ENCODE measurements around the gene RSPH3. TPM values are rescaled to one million over a fixed set of nuclear protein-coding genes. Genes with fewer than 3 reads are reported as not detected.
"Not testable (repeated sequence)": the region's sequence is repeated elsewhere in the genome, so short reads cannot be mapped to it uniquely, and the experiment has no call there.

The RSPH3 gene
- total RNA-seq, 1 experiment from 2014 or later: 9.6 TPM

DNA sequence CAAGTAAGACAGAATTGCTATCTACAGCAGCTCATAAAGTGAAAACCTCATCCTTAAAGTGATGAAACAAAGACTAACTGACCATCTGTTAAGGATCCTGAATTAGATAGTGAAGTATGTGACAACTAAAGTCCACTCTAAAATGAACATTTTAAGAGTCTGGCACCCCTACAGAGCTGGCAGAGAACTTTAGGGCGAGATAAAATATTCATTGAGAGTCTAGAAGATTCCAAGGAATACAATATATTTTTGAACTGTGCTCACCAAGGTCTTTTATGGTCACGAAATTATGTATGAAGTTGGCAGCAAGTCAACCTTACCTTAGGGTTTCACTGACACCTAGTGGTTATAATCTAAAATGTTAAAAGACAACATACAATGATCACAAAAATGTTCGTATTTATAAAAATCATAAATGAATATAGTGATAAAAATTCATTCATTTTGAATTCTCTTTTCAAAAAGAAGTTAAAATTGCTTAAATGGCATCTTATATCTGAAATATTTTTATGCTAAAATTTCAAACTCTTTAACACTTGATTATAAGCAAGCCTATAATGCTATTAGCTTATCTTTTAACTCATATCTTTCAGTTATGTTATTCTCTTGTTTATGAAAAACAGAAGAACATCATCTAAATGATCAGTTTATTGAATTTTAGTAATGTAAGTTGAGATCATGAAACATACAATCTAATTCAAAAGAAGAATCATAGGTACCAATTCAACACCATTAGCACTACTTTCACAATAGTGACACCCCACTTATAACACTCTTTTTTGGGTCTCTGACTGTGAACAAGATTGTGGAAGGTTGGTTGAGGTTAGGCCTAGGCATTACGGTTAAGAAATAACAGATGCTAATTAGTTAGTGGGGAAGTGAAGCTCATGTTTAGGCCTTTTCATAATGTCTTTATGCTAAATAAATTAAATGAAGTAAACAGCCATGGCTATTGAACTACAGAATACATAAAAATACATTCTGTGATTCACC is 27.5 kb downstream of the RSPH3 start:
- peak; percentile 61 for DNase-seq (ENCODE audit: low read depth)

DNA sequence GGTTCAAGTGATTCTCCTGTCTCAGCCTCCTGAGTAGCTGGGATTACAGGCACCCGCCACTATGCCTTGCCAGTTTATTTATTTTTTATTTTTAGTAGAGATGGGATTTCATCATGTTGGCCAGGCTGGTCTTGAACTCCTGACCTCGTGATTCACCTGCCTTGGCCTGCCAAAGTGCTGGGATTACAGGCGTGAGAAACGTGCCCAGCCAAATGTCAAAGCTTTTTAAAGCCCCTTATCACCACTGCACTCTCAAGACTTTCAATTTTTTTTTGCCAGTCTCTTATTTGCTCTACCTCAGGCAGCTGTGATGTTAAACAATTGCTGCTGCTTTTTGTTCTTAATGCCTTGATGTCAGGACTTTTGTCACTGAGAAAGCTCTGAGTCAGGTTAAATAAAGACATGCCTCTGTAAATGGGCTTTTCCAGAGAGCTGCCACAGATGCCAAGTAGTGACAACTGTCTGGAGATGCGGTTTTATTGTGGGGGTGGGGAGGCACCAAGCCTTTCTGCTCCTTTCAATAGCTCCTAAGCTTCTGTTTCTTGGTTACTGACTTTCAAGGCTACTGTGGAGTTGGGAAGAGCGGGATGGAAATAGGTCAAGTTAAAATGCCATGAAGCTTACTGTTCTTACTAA is 29.2 kb downstream of the RSPH3 start:
- peak; percentile 7 for DNase-seq (ENCODE audit: low read depth)

DNA sequence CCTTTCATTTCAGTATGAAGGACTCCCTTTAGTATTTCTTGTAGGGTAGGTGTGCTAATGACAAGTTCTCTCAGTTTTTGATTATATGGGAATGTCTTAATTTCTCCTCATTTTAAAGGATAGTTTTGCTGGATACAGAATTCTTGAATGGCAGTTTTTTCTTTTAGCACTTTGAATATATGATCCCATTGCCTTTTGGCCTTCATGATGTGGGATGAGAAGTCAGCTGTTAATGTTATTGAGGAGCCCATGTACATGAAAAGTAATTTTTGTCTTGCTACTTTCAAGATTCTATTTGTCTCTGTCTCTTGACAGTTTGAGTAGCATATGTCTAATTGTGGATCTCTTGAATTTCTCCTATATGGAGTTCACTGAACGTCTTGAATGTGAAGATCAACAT is 30.9 kb downstream of the RSPH3 start:
- DNase-seq (ENCODE audit: low read depth): peak; percentile 16

DNA sequence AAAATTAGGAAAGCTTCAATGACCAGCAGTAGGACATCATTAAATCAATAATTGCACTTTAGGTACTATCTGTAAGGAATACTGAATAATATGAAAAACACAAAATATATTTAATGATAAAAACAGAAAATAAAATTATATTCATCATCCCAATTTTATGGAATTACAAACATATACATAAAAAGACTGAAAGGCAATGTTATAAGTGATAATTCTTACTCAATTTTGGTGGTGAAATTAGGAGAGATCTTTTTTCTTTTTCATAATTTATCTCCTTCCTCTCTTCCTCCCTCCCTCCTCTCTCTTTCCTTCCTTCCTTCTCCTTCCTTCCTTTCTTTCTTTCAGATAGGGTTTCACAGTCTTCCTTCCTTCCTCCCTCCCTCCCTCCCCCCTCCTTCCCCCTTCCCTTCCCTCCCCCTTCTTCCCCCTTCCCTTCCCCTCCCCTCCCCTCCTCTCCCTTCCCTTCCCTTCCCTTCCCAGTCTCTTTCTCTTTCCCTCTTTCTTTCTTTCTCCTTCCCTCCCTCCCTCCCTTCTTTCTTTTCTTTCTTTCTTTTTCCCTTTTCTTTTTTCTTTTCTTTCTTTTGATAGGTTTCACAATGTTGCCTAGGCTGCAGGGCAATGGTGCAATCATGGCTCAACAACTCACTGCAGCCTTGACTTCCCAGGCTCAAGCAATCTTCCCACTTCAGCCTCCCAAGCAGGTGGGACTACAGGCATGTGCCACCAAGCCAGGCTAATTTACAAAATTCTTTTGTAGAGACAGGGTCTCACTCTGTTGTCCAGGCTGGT is 36.8 kb downstream of the RSPH3 start:
- no peak for DNase-seq (ENCODE audit: low read depth)

DNA sequence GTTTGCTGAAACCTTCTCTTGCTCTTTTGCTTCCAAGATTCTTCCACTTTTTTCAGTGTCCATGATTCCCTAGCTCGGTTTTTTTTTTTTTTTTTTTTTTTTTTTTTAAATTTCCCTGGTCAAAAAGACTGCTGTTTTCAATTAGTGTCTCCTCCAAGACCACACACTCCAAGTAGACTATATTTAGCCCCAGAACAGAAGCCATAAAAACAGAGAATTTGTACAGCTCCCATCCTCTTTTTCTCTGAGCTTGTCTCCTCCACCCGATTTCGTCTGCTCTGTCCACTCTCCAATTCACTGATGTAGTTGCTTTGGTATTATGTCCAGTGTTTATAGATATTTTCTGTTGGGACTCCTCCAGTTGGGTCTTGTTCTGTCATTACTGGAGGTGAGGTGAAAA is 37.6 kb downstream of the RSPH3 start:
- no peak for DNase-seq (ENCODE audit: low read depth)

DNA sequence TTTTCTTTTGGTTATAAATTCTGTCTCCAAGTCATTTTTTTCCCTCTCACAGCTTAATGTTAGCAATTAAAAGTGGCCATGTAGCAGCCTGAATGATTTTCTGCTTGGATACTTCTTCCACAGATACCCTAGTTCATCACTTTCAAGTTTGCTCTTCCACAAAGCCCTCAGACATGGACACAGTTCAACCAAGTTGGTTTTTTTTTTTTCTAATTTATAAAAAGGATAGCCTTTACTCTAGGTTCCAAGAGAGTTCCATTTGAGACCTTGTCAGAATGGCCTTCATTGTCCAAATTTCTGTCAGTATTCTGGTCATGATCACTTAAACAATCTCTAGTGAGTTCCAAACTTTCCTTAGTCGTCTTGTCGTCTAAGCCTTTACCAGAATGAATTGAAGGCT is 40.0 kb downstream of the RSPH3 start:
- no peak for DNase-seq (ENCODE audit: low read depth)

DNA sequence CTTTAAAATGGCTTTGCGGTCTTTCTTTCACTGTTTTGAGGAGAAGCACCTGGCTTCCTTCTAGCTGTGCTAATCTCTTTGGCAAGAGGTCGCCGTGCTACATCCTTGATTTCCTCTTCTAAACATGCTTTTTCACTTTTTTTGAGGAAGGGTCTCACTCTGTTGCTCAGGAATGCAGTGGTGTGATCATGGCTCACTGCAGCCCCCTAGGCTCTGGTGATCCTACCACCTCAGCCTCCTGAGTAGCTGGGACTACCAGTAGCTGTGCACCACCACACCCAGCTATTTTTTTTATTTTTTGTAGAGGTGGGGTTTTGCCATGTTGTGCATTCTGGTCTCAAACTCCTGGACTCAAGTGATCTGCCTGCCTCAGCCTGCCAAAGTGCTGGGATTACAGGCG is 40.5 kb downstream of the RSPH3 start:
- DNase-seq (ENCODE audit: low read depth): no peak

DNA sequence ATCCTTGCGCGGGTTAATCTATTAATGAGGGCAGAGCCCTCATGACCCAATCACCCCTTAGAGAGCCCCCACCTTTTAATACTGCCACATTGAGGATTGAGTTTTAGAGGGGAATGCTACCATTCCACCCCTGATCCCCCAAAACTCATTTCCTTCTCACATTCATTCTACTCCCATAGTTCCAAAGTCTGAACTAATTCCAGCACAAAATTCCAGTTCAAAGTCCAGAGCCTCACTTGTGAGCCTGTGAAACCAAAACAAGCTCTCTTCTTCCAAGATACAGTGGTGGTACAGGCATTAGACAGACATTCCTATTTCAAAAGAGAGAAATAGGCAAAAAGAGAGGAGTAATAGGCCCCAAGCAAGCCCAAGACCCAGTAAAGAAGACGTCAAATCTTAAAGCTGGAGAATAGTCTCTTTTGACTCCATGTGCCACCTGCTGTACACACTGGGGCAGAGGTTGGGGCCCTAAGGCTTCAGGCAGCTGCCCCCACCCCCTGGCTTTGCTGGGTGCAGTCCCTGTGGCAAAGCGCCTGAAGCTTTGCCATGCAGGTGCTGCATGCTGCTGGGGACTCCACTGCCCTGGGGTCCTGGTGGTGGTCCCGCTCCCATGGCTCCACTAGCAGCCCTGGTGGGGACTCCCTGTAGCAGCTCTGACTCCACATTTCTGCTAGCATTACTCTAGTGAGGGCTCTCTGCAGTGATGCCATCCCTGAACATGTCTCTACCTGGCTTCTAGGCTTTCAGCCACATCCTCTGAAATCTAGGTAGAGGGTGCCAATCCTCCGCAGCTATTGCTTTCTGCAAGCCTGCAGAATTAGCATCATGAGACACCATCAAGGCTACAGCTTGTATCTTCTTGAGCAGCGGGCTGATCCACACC is 41.3 kb downstream of the RSPH3 start:
- peak; percentile 10 for DNase-seq (ENCODE audit: low read depth)

DNA sequence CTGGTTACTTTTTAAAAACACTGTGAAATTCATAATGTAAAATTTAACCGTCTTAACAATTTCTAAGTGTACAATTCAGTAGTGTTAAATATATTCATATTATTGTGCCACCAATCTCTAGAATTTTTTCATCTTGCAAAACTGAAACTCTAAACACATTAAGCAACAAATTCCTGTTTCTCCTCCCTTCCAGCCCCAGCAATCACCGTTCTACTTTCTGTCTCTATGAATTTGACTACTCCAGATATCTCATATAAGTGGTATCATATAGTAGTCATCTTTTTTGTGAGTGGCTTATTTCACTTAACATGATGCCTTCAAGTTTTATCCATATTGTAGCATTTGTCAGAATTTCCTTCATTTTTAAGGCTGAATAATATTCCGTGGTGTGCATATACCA is 44.7 kb downstream of the RSPH3 start:
- DNase-seq (ENCODE audit: low read depth): no peak

DNA sequence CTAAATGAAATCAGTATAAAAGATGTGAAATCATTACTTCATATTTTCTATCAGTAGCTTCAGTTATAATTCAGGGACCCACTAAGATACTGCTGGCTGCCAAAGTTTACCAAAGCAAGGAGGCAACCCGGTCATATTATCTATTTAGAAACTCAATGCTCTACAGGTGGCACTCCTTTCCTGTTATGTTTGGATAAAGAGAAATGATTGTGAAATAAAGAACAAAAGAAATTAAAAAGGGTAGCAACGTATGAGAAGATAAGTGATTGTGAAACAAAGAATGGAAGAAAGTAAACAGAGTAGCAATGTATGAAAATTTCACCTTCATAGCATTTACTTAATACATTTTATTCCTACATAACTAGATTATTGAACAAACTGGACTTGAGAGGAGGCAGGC is 45.2 kb downstream of the RSPH3 start:
- no peak for DNase-seq (ENCODE audit: low read depth)

DNA sequence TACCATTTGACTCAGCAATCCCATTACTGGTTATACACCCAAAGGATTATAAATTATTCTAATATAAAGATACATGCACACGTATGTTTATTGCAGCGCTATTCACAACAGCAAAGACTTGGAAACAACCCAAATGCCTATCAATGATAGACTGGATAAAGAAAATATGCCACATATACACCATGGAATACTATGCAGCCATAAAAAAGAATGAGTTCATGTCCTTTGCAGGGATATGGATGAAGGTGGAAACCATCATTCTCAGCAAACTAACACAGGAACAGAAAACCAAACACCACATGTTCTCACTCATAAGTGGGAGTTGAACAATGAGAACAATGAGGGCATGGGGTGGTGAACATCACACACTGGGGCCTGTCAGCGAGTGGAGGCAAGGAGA is 48.0 kb downstream of the RSPH3 start:
- not testable (repeated sequence) for DNase-seq (ENCODE audit: low read depth)

DNA sequence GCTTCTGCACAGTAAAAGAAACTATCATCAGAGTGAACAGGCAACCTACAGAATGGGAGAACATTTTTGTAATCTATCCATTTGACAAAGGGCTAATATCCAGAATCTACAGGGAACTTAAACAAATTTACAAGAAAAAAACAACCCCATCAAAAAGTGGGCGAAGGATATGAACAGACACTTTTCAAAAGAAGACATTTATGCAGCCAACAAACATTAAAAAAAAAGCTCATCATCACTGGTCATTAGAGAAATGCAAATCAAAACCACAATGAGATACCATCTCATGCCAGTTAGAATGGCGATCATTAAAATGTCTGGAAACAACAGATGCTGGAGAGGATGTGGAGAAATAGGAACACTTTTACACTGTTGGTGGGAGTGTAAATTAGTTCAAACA is 48.4 kb downstream of the RSPH3 start:
- DNase-seq (ENCODE audit: low read depth): not testable (repeated sequence)

DNA sequence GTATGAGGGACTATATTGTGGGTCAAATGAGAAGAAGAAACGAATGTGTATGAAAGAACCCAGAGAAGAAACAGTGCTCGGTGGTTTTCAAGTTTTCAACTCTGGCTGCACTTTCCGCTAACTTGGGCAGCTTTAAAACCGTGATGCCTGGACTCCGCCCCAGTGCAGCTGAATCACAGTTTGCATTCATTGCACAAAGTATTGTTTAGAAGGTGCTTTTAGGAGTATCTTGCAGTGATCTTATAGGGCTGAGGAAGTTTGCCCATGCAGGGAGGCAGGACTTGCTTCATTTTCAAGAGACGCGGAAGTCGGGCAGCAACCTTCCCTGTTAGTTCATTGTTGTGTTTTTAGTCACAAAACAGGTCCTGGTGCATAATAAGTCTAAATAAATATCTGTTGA is 52.7 kb downstream of the RSPH3 start:
- no peak for DNase-seq (ENCODE audit: low read depth)

DNA sequence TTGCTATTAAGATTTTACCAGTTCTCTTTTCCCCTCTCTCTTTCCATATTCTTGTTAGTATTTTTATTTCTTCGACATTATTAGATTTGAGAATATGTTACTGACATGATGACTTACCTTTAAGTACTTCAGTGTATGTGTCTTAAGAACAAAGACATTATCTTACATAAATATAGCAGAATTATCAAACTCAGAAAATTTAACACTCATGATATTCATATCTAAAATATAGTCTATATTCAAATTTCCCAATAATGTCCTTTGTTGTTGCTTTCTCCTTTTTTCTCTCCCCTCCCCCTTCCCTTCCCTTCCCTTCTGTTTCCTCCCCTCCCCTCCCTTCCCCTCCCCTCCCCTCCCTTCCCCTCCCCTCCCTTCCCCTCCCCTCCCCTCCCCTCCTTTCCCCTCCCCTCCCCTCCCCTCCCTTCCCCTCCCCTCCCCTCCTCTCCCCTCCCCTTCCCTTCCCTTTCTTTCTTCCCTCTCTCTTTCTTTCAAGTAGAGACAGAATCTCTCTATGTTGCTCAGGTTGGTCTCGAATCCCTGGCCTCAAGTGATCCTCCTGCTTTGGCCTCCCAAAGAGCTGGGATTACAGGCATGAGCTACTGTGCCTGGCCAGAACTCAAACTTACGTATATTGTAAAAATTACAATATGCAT is 56.5 kb downstream of the RSPH3 start:
- no peak for DNase-seq (ENCODE audit: low read depth)

DNA sequence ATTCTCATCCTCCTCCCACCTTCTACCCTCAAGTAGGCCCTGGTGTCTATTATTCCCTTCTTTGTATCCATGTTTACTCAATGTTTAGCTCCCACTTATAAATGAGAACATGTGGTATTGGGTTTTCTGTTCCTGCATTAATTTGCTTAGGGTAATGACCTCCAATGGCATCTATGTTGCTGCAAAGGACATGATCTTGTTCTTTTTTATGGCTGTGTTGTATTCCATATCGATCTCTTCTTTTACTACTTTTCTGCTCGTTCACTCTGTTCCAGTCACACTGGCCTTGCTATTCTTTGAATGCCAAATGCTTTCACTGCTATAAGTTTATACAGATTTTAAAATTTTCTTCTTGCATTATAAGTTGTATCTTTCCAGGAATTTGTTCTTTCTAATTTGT is 57.7 kb downstream of the RSPH3 start:
- DNase-seq (ENCODE audit: low read depth): no peak

DNA sequence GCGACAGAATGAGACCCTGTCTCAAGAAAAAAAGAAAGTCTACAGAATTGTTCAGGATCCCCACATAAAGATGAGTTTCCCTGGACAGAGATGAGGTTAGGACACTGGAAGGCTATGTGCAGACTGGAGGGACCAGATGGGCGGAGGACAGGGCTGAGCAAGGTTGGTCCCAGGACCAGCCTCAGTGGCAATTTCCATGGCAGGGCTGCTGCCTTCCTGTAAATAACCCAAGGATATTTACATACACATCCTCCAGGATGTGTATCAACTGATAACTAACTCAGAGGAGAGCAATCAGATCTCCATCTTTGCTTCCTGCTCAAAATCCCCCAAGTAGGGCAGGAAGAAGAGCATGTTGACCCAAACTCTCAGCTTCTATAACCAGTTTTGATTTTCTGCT is 58.8 kb downstream of the RSPH3 start:
- no peak for DNase-seq (ENCODE audit: low read depth)

DNA sequence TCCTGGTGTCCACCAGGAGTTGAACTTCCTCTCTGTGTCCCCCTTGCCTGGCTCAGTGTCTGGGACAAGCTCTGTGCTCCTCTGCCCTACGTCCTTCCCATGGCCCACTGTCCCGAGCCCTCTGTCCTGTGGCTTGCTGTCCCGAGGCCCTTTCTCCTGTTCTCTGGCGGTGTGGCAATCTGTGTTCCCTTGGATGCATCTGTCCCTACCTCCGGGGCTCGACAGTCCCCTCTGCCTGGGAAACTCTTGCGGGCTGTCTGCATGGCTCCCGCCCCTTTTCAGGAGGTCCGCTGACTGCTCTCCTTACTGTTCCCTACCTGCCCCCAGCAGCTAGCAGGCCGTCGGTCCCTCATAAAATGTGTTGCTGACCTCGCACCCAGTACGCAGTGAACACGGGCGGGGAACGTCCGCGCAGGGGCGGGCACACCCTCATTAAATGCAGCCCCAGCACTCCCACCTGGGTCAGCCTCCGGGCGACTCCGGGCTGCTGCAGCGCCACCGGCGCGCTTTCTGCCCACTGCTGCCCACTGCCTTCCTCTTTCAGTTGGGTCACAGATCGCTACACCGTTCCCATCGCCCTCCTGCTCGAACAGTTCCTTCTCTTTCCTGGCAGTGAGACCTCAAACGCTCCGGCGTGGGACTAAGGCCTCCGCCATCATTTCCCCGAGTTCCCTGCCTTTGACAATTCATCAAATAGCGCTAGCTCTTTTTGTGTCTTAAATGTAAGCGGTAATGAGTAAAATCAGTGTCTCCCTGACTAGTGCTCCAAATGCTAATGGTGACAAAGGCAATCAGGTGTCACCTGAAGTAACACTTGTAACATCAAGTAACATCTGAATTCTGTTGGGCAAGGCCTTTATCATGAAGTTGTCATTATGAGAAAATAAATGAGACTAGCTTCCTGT is 60.5 kb downstream of the RSPH3 start:
- DNase-seq (ENCODE audit: low read depth): no peak

DNA sequence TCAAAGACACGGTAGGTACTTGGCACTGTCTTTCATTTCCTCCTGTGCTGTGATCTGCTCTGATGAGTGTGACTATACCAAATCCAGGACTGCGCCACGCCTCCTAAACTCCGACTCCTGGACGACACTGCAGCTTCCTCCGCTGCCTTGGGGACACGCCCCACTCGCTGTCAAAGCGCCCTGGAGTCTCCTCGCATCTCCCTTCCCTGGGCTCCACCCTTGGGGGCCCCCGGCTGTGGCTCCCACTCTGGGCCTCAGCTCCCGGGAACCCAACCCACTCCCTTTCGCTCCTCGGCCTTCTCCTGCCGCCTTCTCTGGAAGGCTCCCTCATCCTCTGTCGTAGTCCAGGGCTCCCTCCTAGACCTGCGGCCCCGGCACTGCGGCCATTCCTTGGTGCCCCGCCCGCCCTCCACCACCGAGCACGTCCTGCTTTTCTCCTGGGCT is 61.2 kb downstream of the RSPH3 start:
- DNase-seq (ENCODE audit: low read depth): no peak

DNA sequence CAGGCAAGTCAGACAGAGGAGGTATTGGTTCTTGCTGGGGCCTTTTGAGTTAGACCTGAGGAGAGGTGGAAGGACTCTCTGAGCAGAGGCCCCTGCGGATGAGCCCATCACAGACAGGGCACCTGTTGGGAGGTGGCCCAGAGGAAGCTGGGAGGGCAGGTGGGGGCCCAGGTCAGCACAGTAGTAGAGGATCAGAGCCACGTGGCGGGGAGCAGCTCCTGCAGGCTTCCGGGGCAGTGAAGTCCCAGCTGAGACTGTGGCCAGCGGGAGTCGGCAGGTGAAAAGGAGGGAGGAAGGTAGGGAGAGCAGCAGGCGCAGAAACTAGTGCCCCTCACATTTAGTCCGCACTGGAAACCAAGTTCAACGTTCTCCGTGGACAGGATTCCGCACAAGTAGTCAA is 61.8 kb downstream of the RSPH3 start:
- DNase-seq (ENCODE audit: low read depth): no peak

DNA sequence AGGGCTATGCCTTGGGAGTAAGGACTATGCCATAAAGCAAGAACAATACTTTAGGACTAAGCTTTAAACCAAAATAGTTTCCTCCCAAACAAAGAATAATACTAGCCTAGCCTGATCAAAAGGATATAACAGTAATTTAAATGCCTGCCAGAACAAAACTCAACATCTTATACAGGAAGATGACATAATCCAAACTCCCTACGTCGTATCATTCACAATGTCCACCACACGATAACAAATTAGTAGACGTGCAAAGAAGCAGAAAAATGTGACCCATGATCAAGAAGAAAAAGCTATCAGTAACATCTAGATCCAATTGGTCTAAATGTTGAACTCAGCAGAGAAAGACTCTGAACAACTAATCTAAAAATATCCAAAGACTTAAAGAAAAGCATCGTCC is 65.8 kb downstream of the RSPH3 start:
- DNase-seq (ENCODE audit: low read depth): no peak
